ENCODE results near the gene SHISA6.

- TF ChIP-seq CTCF (IDR thresholded peaks at IDR 0.05) (no peak), POLR2A (IDR thresholded peaks at IDR 0.05) (no peak)
Measured at GRCh38 chr17:11486868-11487310, 245.9 kb downstream of the SHISA6 start.
